GM19023 (cell line): ENCODE results near the gene CYFIP1.

ENCODE experiments used
- ATAC-seq: cut with Tn5 transposase; IDR thresholded peaks from one replicate; pipeline ENCODE4 v1.9.1; 2021; ENCODE audit warnings: mild to moderate bottlenecking, moderate library complexity; ENCODE audit not compliant: unreplicated experiment

The CYFIP1 gene

GRCh38 chr15:22892333-22892732 is 87.8 kb downstream of the CYFIP1 start:
- no peak for ATAC-seq

GRCh38 chr15:22891426-22892210 is 88.5 kb downstream of the CYFIP1 start:
- ATAC-seq = no peak

- no peak for ATAC-seq
Measured at GRCh38 chr15:22890296-22890695, 89.9 kb downstream of the CYFIP1 start.

- no peak for ATAC-seq
Measured at GRCh38 chr15:22889146-22889818, 90.9 kb downstream of the CYFIP1 start.

GRCh38 chr15:22888120-22888859 is 91.9 kb downstream of the CYFIP1 start:
- no peak for ATAC-seq

- ATAC-seq = no peak
Measured at GRCh38 chr15:22887157-22887951, 92.8 kb downstream of the CYFIP1 start.

- ATAC-seq = no peak
Measured at GRCh38 chr15:22885120-22885519, 95.0 kb downstream of the CYFIP1 start.

- no peak for ATAC-seq
Measured at GRCh38 chr15:22884344-22884743, 95.8 kb downstream of the CYFIP1 start.

- no peak for ATAC-seq
Measured at GRCh38 chr15:22883196-22883595, 97.0 kb downstream of the CYFIP1 start.

GRCh38 chr15:22881739-22882440 is 98.3 kb downstream of the CYFIP1 start:
- ATAC-seq = no peak

GRCh38 chr15:22880981-22881738 is 99.0 kb downstream of the CYFIP1 start:
- no peak for ATAC-seq

GRCh38 chr15:22880068-22880980 is 99.8 kb downstream of the CYFIP1 start:
- ATAC-seq = no peak

GRCh38 chr15:22878103-22878502 is 102.1 kb downstream of the CYFIP1 start:
- ATAC-seq = no peak

- ATAC-seq = no peak
Measured at GRCh38 chr15:22877607-22878006, 102.6 kb downstream of the CYFIP1 start.

GRCh38 chr15:22877117-22877516 is 103.1 kb downstream of the CYFIP1 start:
- ATAC-seq = no peak

GRCh38 chr15:22874966-22875365 is 105.2 kb downstream of the CYFIP1 start:
- no peak for ATAC-seq

- ATAC-seq = no peak
Measured at GRCh38 chr15:22874256-22874655, 105.9 kb downstream of the CYFIP1 start.

GRCh38 chr15:22873841-22874240 is 106.3 kb downstream of the CYFIP1 start:
- ATAC-seq = no peak
